Nephron progenitor cell (in vitro differentiated cells): Measurements from ENCODE around the gene MUC4.
"Not testable (repeated sequence)": the region's sequence is repeated elsewhere in the genome, so short reads cannot be mapped to it uniquely, and the experiment has no call there.

ENCODE experiments used
- DNase-seq: peaks from one replicate; pipeline ENCODE4 v3.0.0; 2021
- H3K27ac Mint-ChIP-seq: 2 replicates; pipeline ENCODE4 v1.8.0; 2021; ENCODE audit warnings: mild to moderate bottlenecking, moderate library complexity, mixed read lengths
- H3K27me3 Mint-ChIP-seq: 2 replicates; pipeline ENCODE4 v1.8.0; 2021; ENCODE audit warnings: mild to moderate bottlenecking, low read depth, mixed read lengths; ENCODE audit not compliant: poor library complexity
- H3K36me3 Mint-ChIP-seq: 2 replicates; pipeline ENCODE4 v1.8.0; 2021; ENCODE audit warnings: low read depth, mixed read lengths
- H3K4me1 Mint-ChIP-seq: 2 replicates; pipeline ENCODE4 v1.8.0; 2021; ENCODE audit warnings: mixed read lengths
- H3K4me3 Mint-ChIP-seq: 2 replicates; pipeline ENCODE4 v1.8.0; 2021; ENCODE audit warnings: mild to moderate bottlenecking, moderate library complexity, mixed read lengths
- H3K9me3 Mint-ChIP-seq: 2 replicates; pipeline ENCODE4 v1.8.0; 2021; ENCODE audit warnings: mild to moderate bottlenecking, moderate library complexity, mixed read lengths
- TF ChIP-seq, protein P1 (sequence below): fragments of 200-600 bp; sonication (generic); IDR thresholded peaks from 2 replicates; pipeline ENCODE4 v1.5.0; 2021; ENCODE audit warnings: antibody characterized with exemption

MUC4 gene

DNA sequence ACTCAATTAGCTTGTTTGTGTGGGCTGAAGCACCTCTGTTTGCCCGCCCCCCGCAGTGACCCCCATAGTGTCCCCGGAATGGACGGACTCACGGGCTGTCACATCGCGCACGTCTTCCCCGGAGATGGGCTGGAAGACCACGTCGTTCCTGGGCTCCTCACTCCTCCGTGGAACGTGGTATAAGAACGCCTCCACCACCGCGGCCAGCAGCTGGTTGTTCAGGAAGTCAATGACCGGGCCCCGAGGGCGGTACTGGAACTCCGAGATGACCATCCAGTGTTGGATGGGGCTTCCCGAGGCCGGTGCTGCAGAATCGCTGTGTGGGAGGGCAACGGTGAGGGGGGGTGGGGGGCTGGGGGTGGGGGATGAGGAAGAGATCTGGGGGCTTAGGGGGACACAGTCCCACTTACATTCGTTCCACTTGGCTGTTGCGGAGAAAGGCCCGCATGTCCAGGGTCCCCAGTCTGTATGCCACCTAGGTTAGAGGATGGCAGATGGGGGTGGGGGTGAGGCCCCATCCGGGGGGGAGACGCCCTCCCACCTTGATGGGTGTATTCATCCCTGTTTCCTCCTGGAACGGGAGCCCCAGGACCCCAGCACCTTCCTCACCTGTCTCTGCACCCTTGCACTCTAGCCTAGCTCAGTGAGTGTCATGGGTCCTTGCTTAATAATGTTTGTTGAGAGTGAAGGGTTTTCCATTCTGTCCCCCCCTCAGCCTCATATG, 60.8 kb downstream of the MUC4 start:
- H3K9me3 Mint-ChIP-seq: peaks cover 5% of the 10 kb centered on the region
- TF ChIP-seq, protein P1, sequence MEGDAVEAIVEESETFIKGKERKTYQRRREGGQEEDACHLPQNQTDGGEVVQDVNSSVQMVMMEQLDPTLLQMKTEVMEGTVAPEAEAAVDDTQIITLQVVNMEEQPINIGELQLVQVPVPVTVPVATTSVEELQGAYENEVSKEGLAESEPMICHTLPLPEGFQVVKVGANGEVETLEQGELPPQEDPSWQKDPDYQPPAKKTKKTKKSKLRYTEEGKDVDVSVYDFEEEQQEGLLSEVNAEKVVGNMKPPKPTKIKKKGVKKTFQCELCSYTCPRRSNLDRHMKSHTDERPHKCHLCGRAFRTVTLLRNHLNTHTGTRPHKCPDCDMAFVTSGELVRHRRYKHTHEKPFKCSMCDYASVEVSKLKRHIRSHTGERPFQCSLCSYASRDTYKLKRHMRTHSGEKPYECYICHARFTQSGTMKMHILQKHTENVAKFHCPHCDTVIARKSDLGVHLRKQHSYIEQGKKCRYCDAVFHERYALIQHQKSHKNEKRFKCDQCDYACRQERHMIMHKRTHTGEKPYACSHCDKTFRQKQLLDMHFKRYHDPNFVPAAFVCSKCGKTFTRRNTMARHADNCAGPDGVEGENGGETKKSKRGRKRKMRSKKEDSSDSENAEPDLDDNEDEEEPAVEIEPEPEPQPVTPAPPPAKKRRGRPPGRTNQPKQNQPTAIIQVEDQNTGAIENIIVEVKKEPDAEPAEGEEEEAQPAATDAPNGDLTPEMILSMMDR: no peak
- no peak overlapping the region for H3K27ac Mint-ChIP-seq
- no peak for DNase-seq
- H3K4me3 Mint-ChIP-seq: no peak overlapping the region
- no peaks in the 10 kb centered on the region for H3K36me3 Mint-ChIP-seq
- peaks cover 49% of the 10 kb centered on the region for H3K4me1 Mint-ChIP-seq
- peaks cover 44% of the 10 kb centered on the region for H3K27me3 Mint-ChIP-seq

DNA sequence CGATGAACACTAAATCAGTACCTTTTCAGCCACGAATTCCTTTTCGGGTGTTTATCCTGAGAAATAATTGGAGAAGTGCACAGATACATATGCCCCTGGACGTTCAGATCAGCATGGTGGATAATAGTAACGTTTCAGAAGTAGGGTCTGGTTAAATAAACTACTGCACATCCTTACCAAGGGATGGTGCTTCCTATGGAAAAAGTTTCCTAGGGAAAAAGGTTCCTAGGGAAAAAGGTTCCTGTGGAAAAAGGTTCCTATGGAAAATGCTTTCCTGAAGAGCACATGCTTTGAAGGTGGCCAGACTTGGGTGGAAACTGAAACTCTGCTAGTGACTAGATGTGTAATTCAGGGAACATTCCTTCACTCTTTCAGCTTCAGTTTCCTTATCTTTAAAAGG, 62.6 kb downstream of the MUC4 start:
- not testable (repeated sequence) for H3K36me3 Mint-ChIP-seq, H3K9me3 Mint-ChIP-seq, H3K4me3 Mint-ChIP-seq, H3K27ac Mint-ChIP-seq, DNase-seq
- Mint-ChIP-seq H3K27me3 (peaks cover 59% of the 10 kb centered on the region), H3K4me1 (peaks cover 37% of the 10 kb centered on the region)

DNA sequence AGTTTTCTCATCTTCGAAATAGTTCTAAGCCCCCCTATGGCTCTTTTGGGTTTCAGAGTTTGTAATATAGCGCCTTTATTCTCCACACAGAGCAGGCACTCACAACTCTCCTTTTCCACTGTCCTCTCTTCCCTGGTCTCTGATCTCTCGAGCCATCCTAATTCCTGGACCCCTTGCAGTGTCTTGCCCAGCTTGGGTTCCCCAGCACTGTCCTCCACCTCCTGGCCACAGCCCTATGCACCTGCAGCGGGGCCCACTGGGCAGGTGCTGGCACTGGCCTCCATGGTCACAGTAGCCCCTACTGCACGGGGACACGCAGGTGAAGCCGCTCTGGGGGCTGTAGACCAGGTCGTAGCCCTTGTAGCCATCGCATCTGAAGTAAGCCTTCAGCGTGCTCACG, 63.1 kb downstream of the MUC4 start:
- Mint-ChIP-seq H3K36me3 (no peaks in the 10 kb centered on the region), H3K27me3 (peaks cover 58% of the 10 kb centered on the region), H3K27ac (no peak overlapping the region), H3K4me1 (peaks cover 33% of the 10 kb centered on the region), H3K9me3 (peaks cover 5% of the 10 kb centered on the region), H3K4me3 (no peak overlapping the region)
- no peak for DNase-seq
- TF ChIP-seq, protein P1: no peak

DNA sequence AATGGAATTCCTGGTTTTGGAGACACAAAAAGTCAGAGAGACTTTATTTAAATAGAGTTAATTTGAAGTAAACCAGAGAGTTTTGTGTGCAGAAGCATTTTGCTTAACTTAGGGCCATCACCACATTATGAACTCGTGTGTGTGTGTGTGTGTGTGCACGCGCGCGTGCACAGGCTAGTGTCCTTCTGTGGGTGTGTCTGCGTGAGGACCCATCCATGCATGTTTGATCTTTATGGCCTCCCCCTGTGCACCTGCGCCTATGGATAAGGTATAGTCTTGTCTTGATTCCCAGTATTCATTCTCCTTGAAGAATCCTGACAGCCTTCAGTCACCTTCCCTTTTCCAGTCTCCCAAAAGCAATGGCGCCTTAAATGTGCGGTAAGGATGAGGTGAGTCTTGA, 65.0 kb downstream of the MUC4 start:
- Mint-ChIP-seq H3K27me3 (peaks cover 75% of the 10 kb centered on the region), H3K4me1 (peaks cover 17% of the 10 kb centered on the region)

DNA sequence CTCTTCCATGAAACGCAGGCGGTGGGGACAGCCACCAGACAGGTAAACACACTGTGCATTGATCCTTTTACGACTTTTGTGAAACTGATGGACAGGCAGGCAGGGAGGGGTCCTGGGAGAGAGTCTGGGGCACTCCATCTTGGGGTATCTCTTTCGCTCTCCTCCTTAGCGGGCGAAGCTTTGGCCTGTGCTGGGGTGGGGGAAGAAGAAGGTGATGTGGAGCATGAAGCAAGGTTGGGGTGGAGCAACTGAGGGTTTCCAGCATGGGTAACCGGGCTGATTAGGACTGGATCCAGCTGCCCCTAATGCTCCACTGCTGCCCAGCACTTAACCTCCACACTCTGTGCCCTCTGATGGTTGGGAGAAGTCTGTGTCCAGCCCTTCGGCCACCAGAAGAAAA, 65.4 kb downstream of the MUC4 start:
- Mint-ChIP-seq H3K27me3 (peaks cover 75% of the 10 kb centered on the region), H3K36me3 (no peaks in the 10 kb centered on the region), H3K4me3 (no peak overlapping the region), H3K9me3 (peaks cover 5% of the 10 kb centered on the region), H3K27ac (no peak overlapping the region), H3K4me1 (peaks cover 14% of the 10 kb centered on the region)
- TF ChIP-seq, protein P1: no peak
- DNase-seq: no peak

More for the DNA sequence above, 65.0 kb downstream of the MUC4 start:
- Mint-ChIP-seq H3K4me3 (no peak overlapping the region), H3K9me3 (peaks cover 5% of the 10 kb centered on the region), H3K27ac (no peak overlapping the region), H3K36me3 (no peaks in the 10 kb centered on the region)
- DNase-seq: no peak
- TF ChIP-seq, protein P1: no peak

DNA sequence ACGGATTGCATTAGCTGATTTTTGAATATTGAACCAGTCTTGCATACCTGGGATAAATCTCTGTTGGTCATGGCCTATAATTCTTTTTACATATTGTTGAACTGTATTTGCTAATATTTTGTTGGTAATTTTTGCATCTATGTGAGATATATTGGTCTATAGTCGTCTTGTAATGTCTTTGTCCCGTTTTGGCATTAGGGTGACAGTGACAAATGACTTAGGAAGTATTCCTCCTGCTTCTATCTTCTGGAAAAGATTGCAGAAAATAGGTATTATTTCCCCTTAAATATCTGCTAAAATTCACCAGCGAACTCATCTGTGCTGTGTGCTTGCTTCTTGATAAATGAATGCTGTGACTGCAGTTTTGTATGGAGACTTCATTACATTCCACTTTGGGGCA, 67.3 kb downstream of the MUC4 start:
- TF ChIP-seq, protein P1: no peak
- Mint-ChIP-seq H3K4me1 (peaks cover 13% of the 10 kb centered on the region), H3K9me3 (peaks cover 5% of the 10 kb centered on the region), H3K27me3 (peaks cover 92% of the 10 kb centered on the region), H3K4me3 (no peak overlapping the region), H3K27ac (no peak overlapping the region), H3K36me3 (no peaks in the 10 kb centered on the region)
- DNase-seq: no peak
